Stimulated activated memory B cell treated with anti-CD40 and anti-IgM and Interleukin-4, amounts not matched to agents 10 μg/mL and 1 μg/mL and 100 μg/mL, for 72 hours (primary cell): ENCODE results near the gene WDR89.
A peak's percentile ranks its signal among the peaks of the same experiment; 100 is the strongest.

Source experiments
- ATAC-seq: fragments of 150-1000 bp; cut with Tn5 transposase; 2 replicates; pipeline ENCODE4 v1.10.0; 2021
- H3K27ac Mint-ChIP-seq: one replicate; pipeline ENCODE4 v1.8.0; 2022; ENCODE audit warnings: mild to moderate bottlenecking, mixed read lengths
- H3K27me3 Mint-ChIP-seq: one replicate; pipeline ENCODE4 v1.8.0; 2022; ENCODE audit warnings: mixed read lengths
- H3K36me3 Mint-ChIP-seq: one replicate; pipeline ENCODE4 v1.8.0; 2022; ENCODE audit warnings: mixed read lengths
- H3K4me1 Mint-ChIP-seq: one replicate; pipeline ENCODE4 v1.8.0; 2022; ENCODE audit warnings: mixed read lengths
- H3K4me3 Mint-ChIP-seq: one replicate; pipeline ENCODE4 v1.8.0; 2022; ENCODE audit warnings: mild to moderate bottlenecking, moderate library complexity, mixed read lengths
- H3K9me3 Mint-ChIP-seq: one replicate; pipeline ENCODE4 v1.8.0; 2022; ENCODE audit warnings: mixed read lengths

WDR89 gene

GRCh38 chr14:63641473-63642228, at the start of gene WDR89:
TSS of gene WDR89 (minus strand) at chr14:63641871. CDS start at chr14:63599942, 41,929 bp downstream.
- no peaks in the 10 kb centered on the region for H3K27me3 Mint-ChIP-seq
- H3K4me1 Mint-ChIP-seq, result peaks cover 23% of the 10 kb centered on the region
- peak within 1 kb of the TSS; percentile 96 for H3K27ac Mint-ChIP-seq
- peaks cover 4% of the 10 kb centered on the region for H3K9me3 Mint-ChIP-seq
- peak within 1 kb of the TSS; percentile 94 for H3K4me3 Mint-ChIP-seq
- ATAC-seq, result peak; percentile 96
- H3K36me3 Mint-ChIP-seq, result peaks cover 21% of the 10 kb centered on the region

- Mint-ChIP-seq H3K9me3 (no peaks in the 10 kb centered on the region), H3K27me3 (no peaks in the 10 kb centered on the region), H3K27ac (no peak overlapping the region), H3K4me1 (peaks cover 7% of the 10 kb centered on the region), H3K36me3 (peaks cover 24% of the 10 kb centered on the region), H3K4me3 (no peak overlapping the region)
- ATAC-seq, result no peak
Observed at GRCh38 chr14:63689132-63689531, 47.5 kb upstream of the WDR89 start.

- no peaks in the 10 kb centered on the region for H3K27me3 Mint-ChIP-seq
- H3K9me3 Mint-ChIP-seq, result no peaks in the 10 kb centered on the region
- no peak for ATAC-seq
- H3K4me3 Mint-ChIP-seq, result no peak overlapping the region
- H3K36me3 Mint-ChIP-seq, result peaks cover 24% of the 10 kb centered on the region
- no peak overlapping the region for H3K27ac Mint-ChIP-seq
- H3K4me1 Mint-ChIP-seq, result no peaks in the 10 kb centered on the region
Observed at GRCh38 chr14:63686926-63687325, 45.3 kb upstream of the WDR89 start.

GRCh38 chr14:63685401-63685800, 43.7 kb upstream of the WDR89 start:
- no peaks in the 10 kb centered on the region for H3K27me3 Mint-ChIP-seq
- no peak overlapping the region for H3K4me3 Mint-ChIP-seq
- ATAC-seq, result no peak
- no peak overlapping the region for H3K27ac Mint-ChIP-seq
- no peaks in the 10 kb centered on the region for H3K9me3 Mint-ChIP-seq
- H3K36me3 Mint-ChIP-seq, result peaks cover 18% of the 10 kb centered on the region
- H3K4me1 Mint-ChIP-seq, result no peaks in the 10 kb centered on the region

DNA sequence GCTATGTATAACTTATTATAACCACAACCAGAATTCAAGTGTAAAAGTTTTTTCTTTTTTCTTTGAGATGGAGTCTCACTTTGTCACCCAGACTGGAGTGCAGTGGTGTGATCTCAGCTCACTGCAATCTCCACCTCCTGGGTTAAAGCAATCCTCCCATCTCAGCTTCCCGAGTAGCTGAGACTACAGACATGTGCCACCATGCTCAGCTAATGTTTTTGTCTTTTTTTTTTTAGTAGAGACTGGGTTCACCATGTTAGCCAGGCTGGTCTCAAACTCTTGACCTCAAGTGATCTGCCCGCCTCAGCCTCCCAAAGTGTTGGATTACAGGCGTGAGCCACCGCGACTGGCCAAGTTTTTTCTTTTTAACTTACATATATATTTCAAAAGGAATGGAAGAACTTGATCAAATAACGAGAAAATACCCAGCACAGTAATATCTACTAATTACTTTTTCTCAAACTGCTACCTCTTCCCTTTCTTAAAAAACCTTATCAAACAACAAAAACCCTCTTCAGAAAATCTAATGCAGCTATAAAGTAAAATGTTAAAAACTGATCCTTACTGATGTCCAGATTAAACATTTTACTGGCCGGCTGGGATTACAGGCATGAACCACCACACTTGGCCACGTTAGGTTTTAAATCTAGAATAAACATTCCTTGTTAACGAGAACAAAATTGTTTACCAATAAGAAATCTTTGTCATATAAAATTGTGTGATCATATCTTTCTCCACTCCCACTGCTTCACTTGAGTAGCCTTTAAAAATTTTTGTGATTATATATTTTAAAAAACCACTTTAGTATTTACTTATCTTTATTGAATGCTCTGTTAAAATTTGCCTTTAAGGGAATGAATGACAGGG, 41.3 kb upstream of the WDR89 start:
- ATAC-seq, result no peak
- H3K36me3 Mint-ChIP-seq, result peaks cover 27% of the 10 kb centered on the region

DNA sequence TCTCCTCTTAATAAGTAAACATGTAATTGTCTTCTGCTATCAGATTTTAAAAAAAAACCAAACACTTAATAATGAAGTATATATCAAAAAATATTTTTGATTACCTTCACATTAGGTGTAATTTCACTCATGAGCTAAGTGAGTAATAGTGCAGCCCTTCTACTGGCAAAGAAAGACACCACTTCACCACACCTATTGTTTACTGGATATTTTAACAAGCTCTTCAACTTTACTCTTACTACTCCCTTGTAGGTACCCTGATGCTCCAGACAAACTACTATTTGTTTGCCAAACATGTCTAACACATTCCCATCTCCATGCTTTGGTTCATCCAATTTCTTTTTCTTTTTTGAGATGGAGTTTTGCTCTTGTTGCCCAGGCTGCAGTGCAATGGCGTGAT, 36.9 kb upstream of the WDR89 start:
- H3K4me3 Mint-ChIP-seq, result no peak overlapping the region
- H3K27ac Mint-ChIP-seq, result no peak overlapping the region
- no peaks in the 10 kb centered on the region for H3K4me1 Mint-ChIP-seq
- H3K27me3 Mint-ChIP-seq, result no peaks in the 10 kb centered on the region
- no peaks in the 10 kb centered on the region for H3K9me3 Mint-ChIP-seq
- ATAC-seq, result no peak
- H3K36me3 Mint-ChIP-seq, result peaks cover 34% of the 10 kb centered on the region

More for the DNA sequence above, 41.3 kb upstream of the WDR89 start:
- H3K4me3 Mint-ChIP-seq, result no peak overlapping the region
- H3K4me1 Mint-ChIP-seq, result no peaks in the 10 kb centered on the region
- no peak overlapping the region for H3K27ac Mint-ChIP-seq
- H3K27me3 Mint-ChIP-seq, result no peaks in the 10 kb centered on the region
- H3K9me3 Mint-ChIP-seq, result no peaks in the 10 kb centered on the region

DNA sequence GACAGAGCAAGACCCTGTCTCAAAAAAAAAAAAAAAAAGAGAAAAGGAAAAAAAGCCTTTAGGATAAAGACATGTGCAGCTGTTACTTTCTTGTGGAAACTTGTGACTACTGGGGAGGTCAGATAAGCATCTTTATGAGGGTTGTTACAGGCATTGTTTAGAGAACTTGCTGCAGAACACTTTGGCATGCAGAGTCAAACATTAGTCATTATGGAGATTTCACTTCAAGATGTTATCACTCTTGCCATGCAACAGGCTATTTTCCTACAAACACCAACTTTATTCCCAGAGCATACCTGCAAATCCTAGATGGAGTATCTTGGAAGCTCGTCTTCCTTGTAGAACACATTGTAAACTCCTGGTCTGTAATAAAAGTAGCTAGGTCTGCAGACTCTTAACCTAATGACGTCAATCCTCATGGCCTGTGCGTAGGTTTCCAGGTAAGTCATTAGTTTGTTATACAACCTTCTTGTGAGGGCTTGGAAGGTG, 36.3 kb upstream of the WDR89 start:
- no peak for ATAC-seq
- Mint-ChIP-seq H3K27ac (no peak overlapping the region), H3K9me3 (no peaks in the 10 kb centered on the region), H3K36me3 (peaks cover 34% of the 10 kb centered on the region), H3K4me3 (no peak overlapping the region), H3K27me3 (no peaks in the 10 kb centered on the region), H3K4me1 (no peaks in the 10 kb centered on the region)

DNA sequence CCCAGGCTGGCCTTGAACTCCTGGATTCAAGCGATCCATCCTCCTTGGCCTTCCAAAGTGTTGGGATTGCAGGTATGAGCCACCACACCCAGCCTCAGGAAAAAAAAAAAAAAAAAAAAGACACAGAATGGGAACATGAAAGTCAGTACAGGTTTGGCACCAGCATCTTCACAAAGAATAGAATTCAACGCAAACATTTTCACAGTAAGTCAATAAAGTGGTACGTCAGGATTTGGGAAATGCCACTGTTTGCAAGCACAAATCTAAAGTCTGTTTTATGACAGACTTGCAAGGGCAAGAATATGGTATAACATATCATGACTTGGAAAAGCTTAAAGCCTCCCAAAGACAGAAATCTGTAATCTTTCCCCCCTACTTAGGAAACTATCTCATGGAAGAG, 34.9 kb upstream of the WDR89 start:
- H3K4me3 Mint-ChIP-seq, result no peak overlapping the region
- no peak overlapping the region for H3K27ac Mint-ChIP-seq
- no peak for ATAC-seq
- no peaks in the 10 kb centered on the region for H3K9me3 Mint-ChIP-seq
- no peaks in the 10 kb centered on the region for H3K27me3 Mint-ChIP-seq
- H3K36me3 Mint-ChIP-seq, result peaks cover 34% of the 10 kb centered on the region
- no peaks in the 10 kb centered on the region for H3K4me1 Mint-ChIP-seq

DNA sequence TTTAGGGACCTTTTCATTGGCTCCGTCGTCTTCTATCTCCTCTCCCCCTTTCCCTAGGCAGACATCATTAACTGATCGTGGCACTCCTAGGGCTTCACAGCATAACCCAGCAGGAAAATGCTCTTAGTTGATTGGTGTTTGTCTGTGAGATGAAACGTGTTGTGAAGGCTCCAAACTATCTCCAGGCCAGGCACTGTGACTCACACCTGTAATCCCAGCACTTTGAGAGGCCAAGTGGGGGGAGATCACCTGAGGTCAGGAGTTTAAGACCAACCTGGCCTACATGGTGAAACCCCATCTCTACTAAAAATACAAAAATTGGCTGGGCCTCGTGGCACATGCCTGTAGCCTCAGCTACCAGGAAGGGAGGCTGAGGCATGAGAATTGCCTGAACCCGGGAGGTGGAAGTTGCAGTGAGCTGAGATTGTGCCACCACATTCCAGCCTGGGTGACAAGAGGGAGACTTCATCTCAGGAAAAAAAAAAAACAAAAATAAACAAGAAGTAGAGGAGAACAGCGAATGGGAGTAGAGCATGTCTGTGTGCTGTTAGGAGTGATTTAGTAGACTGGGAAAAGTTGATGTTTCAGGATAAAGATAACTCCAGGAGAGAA, 32.3 kb upstream of the WDR89 start:
- Mint-ChIP-seq H3K4me3 (no peak overlapping the region), H3K36me3 (peaks cover 24% of the 10 kb centered on the region), H3K9me3 (no peaks in the 10 kb centered on the region), H3K4me1 (no peaks in the 10 kb centered on the region), H3K27ac (peak overlapping the region; percentile 42), H3K27me3 (no peaks in the 10 kb centered on the region)
- ATAC-seq, result no peak

GRCh38 chr14:63673255-63673654, 31.6 kb upstream of the WDR89 start:
- Mint-ChIP-seq H3K9me3 (no peaks in the 10 kb centered on the region), H3K27me3 (no peaks in the 10 kb centered on the region), H3K36me3 (peaks cover 19% of the 10 kb centered on the region), H3K4me3 (no peak overlapping the region), H3K27ac (no peak overlapping the region), H3K4me1 (no peaks in the 10 kb centered on the region)
- ATAC-seq, result no peak

DNA sequence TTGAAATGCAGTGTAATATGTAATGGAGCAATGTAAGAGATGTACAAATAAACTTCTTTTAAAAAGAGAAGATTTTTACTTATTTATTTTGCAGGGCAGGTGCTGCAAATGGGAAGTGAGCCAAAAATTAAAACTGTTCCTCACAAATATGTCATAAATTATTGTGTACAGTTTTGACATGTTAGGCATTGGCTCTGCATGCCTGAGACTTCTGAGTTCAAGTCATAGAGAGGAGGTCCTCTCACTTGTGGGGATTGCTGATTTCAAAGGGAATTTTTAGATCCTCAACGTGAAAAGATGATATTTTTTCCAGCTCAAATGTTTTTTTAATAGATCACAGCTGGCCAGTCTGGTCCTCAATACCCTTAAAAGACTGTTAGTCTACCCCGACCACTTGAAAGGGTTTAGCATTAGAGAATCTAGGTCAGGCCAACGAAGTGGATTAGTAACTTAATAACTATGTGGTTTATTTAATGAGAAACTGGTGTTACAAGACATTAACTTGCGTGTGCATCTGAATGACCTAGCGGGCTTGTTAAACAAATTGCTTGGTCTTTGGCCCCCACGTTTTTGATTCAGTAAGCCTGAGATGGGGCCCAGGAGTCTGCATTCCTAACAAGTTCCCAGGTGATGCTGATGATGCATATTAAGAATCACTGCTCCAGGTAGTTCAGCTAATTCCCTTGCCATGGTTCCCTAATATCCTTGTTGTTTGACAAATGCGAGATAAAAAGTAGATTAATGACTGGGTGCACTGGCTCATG, 30.9 kb upstream of the WDR89 start:
- Mint-ChIP-seq H3K9me3 (no peaks in the 10 kb centered on the region), H3K4me1 (no peaks in the 10 kb centered on the region), H3K36me3 (peaks cover 19% of the 10 kb centered on the region), H3K4me3 (no peak overlapping the region), H3K27me3 (no peaks in the 10 kb centered on the region), H3K27ac (no peak overlapping the region)
- no peak for ATAC-seq

DNA sequence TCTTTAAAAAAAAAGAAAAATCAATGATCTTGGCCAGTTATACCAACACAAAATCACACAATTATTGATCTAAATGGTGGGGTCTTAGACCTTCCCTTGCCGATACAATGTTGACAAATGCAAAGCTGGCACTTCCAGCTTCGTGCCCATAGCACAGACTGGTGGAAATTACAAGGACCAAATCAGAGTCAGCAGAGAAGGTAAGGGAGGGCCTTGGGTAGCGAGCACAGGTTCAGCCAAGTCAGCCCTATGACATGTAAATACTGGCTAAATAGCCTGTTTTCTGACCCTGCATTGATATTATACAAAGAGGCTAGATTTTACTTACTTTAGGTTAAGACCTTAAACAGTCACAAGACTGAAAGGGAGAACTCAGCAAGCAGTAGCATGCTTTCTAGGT, 30.3 kb upstream of the WDR89 start:
- Mint-ChIP-seq H3K36me3 (peaks cover 16% of the 10 kb centered on the region), H3K27me3 (no peaks in the 10 kb centered on the region), H3K27ac (no peak overlapping the region), H3K4me1 (no peaks in the 10 kb centered on the region), H3K9me3 (no peaks in the 10 kb centered on the region), H3K4me3 (no peak overlapping the region)
- no peak for ATAC-seq

GRCh38 chr14:63670692-63671091, 29.0 kb upstream of the WDR89 start:
- no peak for ATAC-seq
- no peaks in the 10 kb centered on the region for H3K9me3 Mint-ChIP-seq
- no peaks in the 10 kb centered on the region for H3K27me3 Mint-ChIP-seq
- no peak overlapping the region for H3K4me3 Mint-ChIP-seq
- H3K36me3 Mint-ChIP-seq, result peaks cover 10% of the 10 kb centered on the region
- H3K4me1 Mint-ChIP-seq, result no peaks in the 10 kb centered on the region
- no peak overlapping the region for H3K27ac Mint-ChIP-seq

DNA sequence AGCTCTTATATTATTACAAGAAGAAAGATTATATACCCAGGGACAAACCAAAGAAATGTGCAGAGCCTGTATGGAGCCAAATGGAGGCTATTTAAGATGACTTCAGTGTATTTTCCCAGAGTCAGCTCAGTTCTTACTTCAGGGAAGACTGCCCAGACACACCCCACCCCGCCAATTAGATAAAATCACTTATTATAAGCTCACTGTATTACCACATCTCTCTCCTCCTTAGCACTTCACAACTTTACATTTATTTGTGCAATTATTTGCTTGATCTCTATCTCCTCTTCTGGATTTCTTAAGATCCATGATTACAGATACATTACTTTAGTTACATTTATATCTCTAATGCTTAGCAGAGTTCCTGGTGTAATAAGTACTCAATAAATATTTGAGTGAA, 24.7 kb upstream of the WDR89 start:
- H3K4me1 Mint-ChIP-seq, result no peaks in the 10 kb centered on the region

More for the DNA sequence above, 24.7 kb upstream of the WDR89 start:
- no peak for ATAC-seq
- no peaks in the 10 kb centered on the region for H3K36me3 Mint-ChIP-seq
- H3K27ac Mint-ChIP-seq, result no peak overlapping the region
- H3K27me3 Mint-ChIP-seq, result no peaks in the 10 kb centered on the region
- H3K4me3 Mint-ChIP-seq, result no peak overlapping the region
- no peaks in the 10 kb centered on the region for H3K9me3 Mint-ChIP-seq
